Activated CD4-positive, alpha-beta T cell treated with anti-CD3 and anti-CD28 coated beads for 24 hours (primary cell): Measurements from ENCODE around the gene ATP10A.

ENCODE experiments used
- DNase-seq, 2 donors: peaks; one replicate each; pipeline ENCODE4 v3.0.0-alpha.2; 2020; ENCODE audit warnings: low read depth in 2 of 2

ATP10A gene

GRCh38 chr15:25738171-25738965 is 124.8 kb downstream of the ATP10A start:
- no peak for DNase-seq

- DNase-seq: no peak
Measured at GRCh38 chr15:25737218-25737643, 125.9 kb downstream of the ATP10A start.

DNA sequence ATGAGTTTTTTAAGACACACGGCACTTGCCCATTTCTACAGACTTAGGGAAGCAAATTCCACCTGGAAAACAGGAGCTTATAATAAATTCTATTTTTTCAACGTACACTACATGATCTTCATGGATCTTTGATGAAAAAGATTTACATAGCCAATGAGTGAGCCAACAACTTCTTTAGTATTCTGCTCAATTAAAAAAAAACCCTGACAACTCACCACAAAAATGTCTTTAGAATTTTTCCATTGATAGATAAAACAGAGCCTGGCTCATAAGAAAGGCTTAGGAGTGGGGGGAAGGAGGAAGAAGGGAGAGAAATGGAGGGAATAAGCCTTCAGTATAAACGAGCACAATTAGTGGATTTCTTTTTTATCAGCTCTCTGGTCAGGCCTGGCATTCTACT is 126.7 kb downstream of the ATP10A start:
- no peak for DNase-seq

DNA sequence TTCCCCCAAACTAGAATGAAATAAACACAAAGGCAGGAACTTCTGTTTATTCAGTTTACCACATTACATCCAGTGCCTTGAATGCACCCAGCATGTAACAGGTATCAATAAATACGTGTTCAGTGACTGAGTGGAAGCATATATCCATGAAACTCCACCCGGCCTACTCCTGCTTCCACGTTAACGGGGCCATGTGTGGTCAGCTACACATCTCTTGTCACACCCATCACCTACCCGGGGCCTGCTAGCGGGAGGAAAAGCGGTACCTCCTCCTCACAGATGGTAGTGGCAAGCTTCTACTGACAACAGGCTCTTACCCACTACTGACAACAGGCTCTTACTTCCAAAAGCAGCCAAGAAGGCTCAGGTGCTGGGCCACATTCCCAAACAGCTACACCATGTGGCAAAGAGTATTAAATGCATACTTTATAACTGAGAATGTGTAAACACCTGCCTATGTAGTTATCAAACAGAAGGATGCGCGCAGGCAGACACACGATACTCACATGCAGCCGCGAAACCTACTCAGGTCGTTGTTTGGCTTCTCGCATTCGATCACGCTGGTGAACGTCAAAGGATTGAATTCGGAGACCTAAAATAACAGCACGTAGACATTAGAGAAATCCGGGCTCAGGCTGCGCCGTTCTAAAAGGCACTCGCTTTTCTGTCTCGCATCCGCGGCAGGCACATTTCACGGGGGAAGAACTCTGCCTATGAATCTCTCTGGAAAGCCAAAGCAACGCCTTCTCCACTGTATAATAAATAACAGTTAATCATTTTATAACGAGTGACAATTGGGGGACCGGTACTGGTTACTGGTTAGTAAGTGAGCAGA is 127.4 kb downstream of the ATP10A start:
- no peak for DNase-seq

DNA sequence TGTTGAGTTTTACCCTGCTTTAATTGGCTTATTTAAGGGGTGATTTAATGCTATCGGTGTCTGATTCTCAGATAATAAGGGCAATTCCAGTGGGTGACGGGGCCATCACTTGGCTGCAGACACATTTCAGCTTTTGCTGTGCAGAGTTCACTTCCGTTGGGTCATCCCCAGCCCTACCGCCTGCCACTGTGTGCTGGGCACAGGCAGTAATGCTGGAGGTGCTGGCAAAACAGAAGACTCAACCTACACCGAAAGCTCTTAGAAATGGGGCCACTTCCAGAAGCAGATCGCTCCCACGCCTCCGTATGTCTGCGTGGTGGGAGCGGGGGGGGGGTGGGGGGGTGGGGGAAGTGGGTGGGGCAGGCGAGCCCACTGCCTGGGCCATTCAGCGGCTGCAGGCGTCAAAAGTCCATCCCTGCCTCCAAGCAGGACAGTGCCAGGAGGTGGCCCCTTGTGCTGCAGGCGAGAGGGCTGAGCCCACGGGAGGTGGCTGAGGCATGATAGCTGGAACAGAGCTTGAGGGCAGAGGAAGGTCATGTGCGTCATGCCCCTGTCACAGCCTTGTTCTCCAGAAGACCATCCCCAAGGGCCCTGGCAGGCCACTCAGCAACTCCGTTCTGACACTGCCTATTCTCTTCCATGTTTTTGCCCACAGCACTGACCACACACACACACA is 128.3 kb downstream of the ATP10A start:
- DNase-seq: no peak

DNA sequence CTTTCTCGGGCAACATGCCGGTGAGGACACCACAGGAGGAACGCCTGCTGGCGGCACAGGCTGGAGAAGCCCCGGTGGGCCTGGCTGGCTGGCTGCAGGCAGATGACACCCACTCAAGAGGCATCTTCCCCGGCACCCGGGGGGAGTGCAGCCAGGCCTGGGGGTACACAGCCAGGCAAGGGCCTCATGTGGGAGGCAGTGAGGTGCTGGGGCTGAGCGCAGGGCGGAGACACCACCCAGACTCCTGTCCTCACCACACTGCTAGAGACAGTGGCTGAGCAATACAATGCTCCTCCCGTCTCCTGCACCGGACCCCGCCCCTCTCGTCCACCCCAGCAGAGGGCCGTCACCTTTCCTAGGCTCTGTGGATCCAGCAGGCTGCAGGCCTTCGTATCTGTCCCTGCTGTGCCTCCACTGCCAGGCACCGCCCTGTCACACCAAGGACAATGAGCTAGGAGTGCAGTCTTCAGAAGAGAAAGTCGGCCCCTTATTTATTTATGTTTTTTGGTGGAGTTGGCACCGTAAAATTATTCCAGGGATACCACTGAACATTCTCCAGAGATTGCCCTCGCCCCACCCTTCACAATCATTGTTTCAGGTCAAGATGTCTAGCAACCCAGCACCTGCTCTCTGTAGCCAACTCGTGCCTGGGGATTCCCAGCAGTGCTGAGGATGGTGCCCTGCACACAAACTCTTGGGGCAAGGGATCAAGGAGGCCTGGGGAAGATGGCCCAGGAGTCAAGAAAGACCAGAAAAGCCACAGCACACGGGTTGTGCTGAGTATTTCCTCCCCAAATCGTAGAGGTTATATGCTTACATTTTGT is 129.1 kb downstream of the ATP10A start:
- DNase-seq: no peak

GRCh38 chr15:25733036-25733855 is 129.9 kb downstream of the ATP10A start:
- no peak for DNase-seq

DNA sequence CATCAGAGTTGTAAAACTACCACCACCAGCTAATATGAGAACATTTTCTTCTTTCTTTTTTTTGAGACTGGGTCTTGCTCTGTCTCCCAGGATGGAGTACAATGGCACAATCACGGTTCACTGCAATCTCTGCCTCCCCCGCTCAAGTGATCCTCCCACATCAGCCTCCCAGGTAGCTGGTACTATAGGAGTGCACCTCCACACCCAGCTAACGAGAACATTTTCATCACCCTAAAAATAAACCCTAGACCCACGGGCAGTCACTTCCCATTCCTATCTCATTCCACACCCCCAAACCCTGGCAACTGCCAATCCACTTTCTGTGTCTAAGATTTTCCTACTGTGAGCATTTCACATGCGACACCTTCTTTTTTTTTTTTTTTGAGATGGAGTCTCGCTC is 130.9 kb downstream of the ATP10A start:
- no peak for DNase-seq

DNA sequence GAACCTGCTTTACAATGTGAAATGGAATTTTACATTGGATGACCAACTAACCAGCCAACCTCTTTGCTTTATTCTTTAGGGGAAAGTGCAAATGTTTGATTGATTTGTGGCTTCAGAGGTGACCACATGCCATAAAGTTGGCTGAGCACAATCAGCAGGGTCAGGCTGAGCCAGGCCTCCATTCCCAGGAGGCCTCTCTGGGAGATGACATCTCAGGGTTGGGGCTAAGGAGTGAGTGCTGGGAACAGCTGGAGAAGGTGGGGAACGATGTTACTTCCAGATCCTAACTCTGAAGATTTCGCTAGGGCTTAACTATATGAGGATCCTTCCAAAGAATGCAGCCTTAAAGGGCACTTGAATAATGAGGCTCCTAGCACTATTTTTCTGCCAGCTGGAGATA is 131.7 kb downstream of the ATP10A start:
- DNase-seq: no peak

DNA sequence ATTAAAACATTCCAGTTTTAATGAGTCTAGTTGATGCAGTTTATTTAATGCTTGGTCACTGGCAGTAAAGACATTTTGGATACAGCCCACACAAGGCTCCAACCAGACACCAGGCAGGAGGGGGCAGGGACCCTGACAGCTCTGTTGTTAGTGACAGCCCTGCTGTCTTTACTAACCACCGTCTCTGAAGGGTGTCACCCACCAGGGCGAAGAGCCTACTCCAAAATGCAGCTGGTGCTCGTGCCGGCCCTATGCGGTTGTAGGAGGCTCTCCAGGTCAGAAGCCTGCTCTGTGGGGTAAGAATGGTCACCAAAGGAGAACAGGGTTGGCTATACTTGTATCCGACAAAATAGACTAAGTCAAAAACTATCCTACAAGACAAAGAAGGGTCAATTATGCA is 132.2 kb downstream of the ATP10A start:
- no peak for DNase-seq

- no peak for DNase-seq
Measured at GRCh38 chr15:25728816-25729215, 134.3 kb downstream of the ATP10A start.

DNA sequence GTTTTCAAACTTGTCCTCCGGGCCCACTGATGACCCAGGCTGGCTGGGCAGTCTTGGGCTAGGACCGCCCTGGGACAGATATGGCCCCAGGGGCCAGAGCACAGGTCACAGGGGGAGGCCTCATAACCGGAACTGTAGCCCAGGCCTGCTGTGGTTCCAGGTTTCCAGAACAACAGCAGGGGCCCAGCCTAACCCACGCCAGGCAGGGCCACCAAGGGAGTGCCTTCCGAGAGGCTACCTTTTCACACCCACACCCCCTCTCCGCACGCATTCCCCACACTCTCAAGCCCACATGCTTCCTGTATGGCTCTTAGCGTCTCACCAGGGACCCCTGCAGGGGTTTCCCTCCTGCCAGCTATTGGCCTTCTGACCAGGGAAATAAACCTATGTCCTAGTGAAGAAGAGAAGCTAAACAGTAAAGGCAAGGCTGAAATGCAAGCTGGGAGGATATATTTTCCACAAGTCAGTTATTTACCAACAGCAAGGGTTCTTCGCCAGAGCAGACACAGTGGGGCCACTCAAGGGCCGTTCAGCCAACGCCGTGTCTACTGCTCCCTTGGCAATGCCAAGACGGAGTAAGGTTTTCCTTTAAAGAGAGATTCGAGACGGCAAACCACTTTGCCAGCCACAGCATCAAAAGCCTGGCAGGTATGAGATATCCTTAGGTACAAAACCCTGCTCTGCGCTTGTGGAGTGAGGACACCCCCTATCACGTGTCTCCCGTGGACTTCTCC is 135.1 kb downstream of the ATP10A start:
- DNase-seq: no peak

DNA sequence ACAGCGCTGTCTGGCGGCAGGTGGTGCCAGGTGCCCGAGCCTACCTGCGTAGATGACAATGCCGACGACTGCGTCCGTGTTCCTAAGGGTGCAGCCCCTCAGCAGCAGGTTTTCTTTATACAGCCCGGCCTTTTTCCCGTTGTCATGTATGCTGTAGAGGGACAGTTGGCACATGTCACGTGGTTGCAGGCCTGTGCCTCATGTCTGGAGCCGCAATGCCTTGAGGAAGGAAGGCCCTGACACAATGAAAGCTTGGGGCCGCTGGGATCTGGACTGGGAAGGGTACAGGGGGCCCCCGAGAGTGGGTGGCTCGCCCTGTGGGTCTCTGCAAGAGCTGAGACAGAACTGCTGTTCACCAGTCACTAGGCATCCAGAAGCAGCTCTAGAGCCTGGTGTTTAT is 136.0 kb downstream of the ATP10A start:
- DNase-seq: no peak

GRCh38 chr15:25725758-25726157 is 137.4 kb downstream of the ATP10A start:
- DNase-seq: no peak

GRCh38 chr15:25724899-25725298 is 138.2 kb downstream of the ATP10A start:
- no peak for DNase-seq

DNA sequence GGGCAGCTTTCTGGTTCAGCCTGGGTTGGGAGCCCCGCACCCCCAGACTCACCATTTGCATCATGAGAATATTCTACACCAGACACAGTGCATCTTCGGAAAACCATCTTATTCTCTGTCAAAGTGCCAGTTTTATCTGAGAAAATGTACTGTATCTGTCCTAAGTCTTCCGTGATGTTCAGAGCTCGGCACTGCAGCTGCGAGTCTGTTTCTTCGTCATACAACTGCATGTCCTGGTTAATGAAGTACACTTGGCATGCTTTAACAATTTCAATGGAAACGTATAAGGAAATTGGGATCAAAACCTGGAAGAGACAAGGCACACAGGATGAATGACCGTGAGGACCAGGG is 141.5 kb downstream of the ATP10A start:
- no peak for DNase-seq

- DNase-seq: no peak
Measured at GRCh38 chr15:25719101-25719985, 143.8 kb downstream of the ATP10A start.

DNA sequence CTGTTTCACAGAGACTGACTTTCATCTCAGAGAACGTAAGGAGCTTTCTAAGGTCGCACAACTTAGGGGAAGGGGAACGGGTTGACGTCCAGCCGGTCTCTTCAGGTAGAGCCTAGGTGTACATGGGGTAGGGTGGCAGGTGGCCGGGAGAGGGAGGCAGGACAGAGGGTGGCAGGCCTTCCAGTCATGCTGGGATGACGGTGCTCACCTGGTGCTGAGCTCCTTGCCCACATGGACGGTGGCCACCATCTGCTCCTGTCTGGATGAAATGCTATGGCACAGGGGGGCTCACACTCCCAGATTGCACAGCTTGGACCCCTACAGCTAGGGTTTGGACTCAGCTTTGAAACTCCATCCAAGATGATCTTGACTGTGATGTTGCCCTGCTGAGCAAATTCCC is 144.5 kb downstream of the ATP10A start:
- DNase-seq: no peak

DNA sequence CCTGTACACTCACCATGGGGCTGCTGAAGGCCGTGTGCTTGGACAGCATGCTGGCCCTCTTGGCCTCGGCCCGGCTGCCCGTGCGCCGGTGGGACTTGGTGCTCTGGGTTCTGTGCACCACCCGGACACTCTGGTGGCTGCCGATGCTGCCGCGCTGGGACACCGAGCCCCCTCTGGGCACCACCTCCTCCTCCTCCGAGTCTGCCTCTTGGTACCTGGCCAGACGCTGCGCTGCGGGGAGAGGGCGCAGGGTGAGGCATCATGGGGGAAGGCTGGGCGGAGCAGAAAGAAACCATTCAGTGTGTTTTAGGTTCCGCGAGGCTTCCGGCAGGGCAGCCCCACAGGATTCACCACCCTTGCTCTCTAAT is 145.0 kb downstream of the ATP10A start:
- DNase-seq: no peak
